ENCODE results near the gene PCP2. TPM values are rescaled to one million over a fixed set of nuclear protein-coding genes. Genes with fewer than 3 reads are reported as not detected.

The PCP2 gene
- total and polyA plus RNA-seq, 2 donors (not counting 1 experiment from before 2014, with no cell fraction given): 6.5 to 9.3 TPM

- Mint-ChIP-seq H3K27ac (no peak overlapping the region), H3K9me3 (ENCODE audit: insufficient read depth) (no peaks in the 10 kb centered on the region), H3K4me1 (no peaks in the 10 kb centered on the region), H3K4me3 (no peak overlapping the region), H3K27me3 (peaks cover 9% of the 10 kb centered on the region)
- Histone ChIP-seq H4K20me1 (ENCODE audit: control insufficient read depth, insufficient read depth, low read length, poor library complexity, severe bottlenecking) (no peaks in the 10 kb centered on the region), H2AFZ (ENCODE audit: insufficient read depth, low read depth, low read length, poor library complexity, severe bottlenecking) (no peak overlapping the region), H3K4me1 (ENCODE audit: control insufficient read depth in 2 of 2, insufficient read depth in 2 of 2, low read length in 2 of 2) (no peaks in the 10 kb centered on the region), H3K9ac (ENCODE audit: low read length) (no peak overlapping the region), H3K27ac (ENCODE audit: low read length in 2 of 2) (no peak overlapping the region), H3K9me3 (ENCODE audit: control extremely low read depth in 1 of 3, control insufficient read depth in 2 of 3, insufficient read depth in 1 of 3, low read length in 2 of 3) (peaks cover 0 to 12% (median 0%) of the 10 kb centered on the region in 3 donors), H3K27me3 (replicated peaks in 1 of 4; ENCODE audit: control extremely low read depth in 1 of 4, control insufficient read depth in 3 of 4, insufficient read depth in 4 of 4, low read length in 3 of 4) (peaks cover 0 to 19% (median 0%) of the 10 kb centered on the region in 4 experiments), H3K36me3 (replicated peaks in 1 of 2; ENCODE audit: control extremely low read depth in 1 of 2, control insufficient read depth in 1 of 2, extremely low read depth in 1 of 2, insufficient read depth in 2 of 2, low read length in 1 of 2) (no peaks in the 10 kb centered on the region), H3K79me2 (ENCODE audit: control insufficient read depth, insufficient read depth, low read length) (no peaks in the 10 kb centered on the region), H3K4me3 (ENCODE audit: control extremely low read depth in 1 of 5, extremely low read depth in 1 of 5, insufficient read depth in 1 of 5, low read depth in 2 of 5, low read length in 4 of 5) (no peak overlapping the region), H3K4me2 (replicated peaks; ENCODE audit: low read depth, low read length, poor library complexity, severe bottlenecking) (no peak overlapping the region)
- ChIA-PET CTCF (no interaction called here), POLR2A (no interaction called here)
- ATAC-seq (ENCODE audit: low read depth) (no peak), DNase-seq (no peak)
- WGBS (ENCODE audit: insufficient coverage): over 99% methylated on average over 17 of the region's 25 CpGs
- intact Hi-C loops (cut with micrococcal nuclease): no loop called here
- TF ChIP-seq EZH2 (IDR thresholded peaks at IDR 0.05; ENCODE audit: borderline replicate concordance, insufficient read depth, low read depth, low read length, poor library complexity, severe bottlenecking): no peak
- TF ChIP-seq CTCF (IDR thresholded peaks at IDR 0.05): no peak
Observed at GRCh38 chr19:7607874-7608560, 25.5 kb downstream of the PCP2 start.

- Mint-ChIP-seq H3K27me3 (peaks cover 9% of the 10 kb centered on the region), H3K4me1 (no peaks in the 10 kb centered on the region), H3K27ac (no peak overlapping the region), H3K4me3 (no peak overlapping the region), H3K9me3 (ENCODE audit: insufficient read depth) (no peaks in the 10 kb centered on the region)
- Histone ChIP-seq H4K20me1 (ENCODE audit: control insufficient read depth, insufficient read depth, low read length, poor library complexity, severe bottlenecking) (no peaks in the 10 kb centered on the region), H2AFZ (ENCODE audit: insufficient read depth, low read depth, low read length, poor library complexity, severe bottlenecking) (no peak overlapping the region), H3K9me3 (ENCODE audit: control extremely low read depth in 1 of 3, control insufficient read depth in 2 of 3, insufficient read depth in 1 of 3, low read length in 2 of 3) (peaks cover 0 to 12% (median 0%) of the 10 kb centered on the region in 3 donors), H3K27ac (ENCODE audit: low read length in 2 of 2) (no peak overlapping the region), H3K4me3 (ENCODE audit: control extremely low read depth in 1 of 5, extremely low read depth in 1 of 5, insufficient read depth in 1 of 5, low read depth in 2 of 5, low read length in 4 of 5) (no peak overlapping the region), H3K27me3 (replicated peaks in 1 of 4; ENCODE audit: control extremely low read depth in 1 of 4, control insufficient read depth in 3 of 4, insufficient read depth in 4 of 4, low read length in 3 of 4) (peaks cover 0 to 23% (median 0%) of the 10 kb centered on the region in 4 experiments), H3K4me1 (ENCODE audit: control insufficient read depth in 2 of 2, insufficient read depth in 2 of 2, low read length in 2 of 2) (no peaks in the 10 kb centered on the region), H3K36me3 (replicated peaks in 1 of 2; ENCODE audit: control extremely low read depth in 1 of 2, control insufficient read depth in 1 of 2, extremely low read depth in 1 of 2, insufficient read depth in 2 of 2, low read length in 1 of 2) (no peaks in the 10 kb centered on the region), H3K79me2 (ENCODE audit: control insufficient read depth, insufficient read depth, low read length) (no peaks in the 10 kb centered on the region), H3K4me2 (replicated peaks; ENCODE audit: low read depth, low read length, poor library complexity, severe bottlenecking) (no peak overlapping the region), H3K9ac (ENCODE audit: low read length) (no peak overlapping the region)
- POLR2A ChIA-PET: no interaction called here
- WGBS (ENCODE audit: insufficient coverage): 100% methylated on average over 5 of the region's 10 CpGs
- no peak for TF ChIP-seq CTCF (IDR thresholded peaks at IDR 0.05)
- TF ChIP-seq EZH2 (IDR thresholded peaks at IDR 0.05; ENCODE audit: borderline replicate concordance, insufficient read depth, low read depth, low read length, poor library complexity, severe bottlenecking): no peak
- CTCF ChIA-PET: no interaction called here
- DNase-seq (no peak), ATAC-seq (ENCODE audit: low read depth) (no peak)
- intact Hi-C loops (cut with micrococcal nuclease): no loop called here
Observed at GRCh38 chr19:7607212-7607873, 26.2 kb downstream of the PCP2 start.
